Spleen (tissue), 11 donors: ENCODE measurements around the gene FAM83E. TPM values are rescaled to one million over a fixed set of nuclear protein-coding genes. Genes with fewer than 3 reads are reported as not detected.
A peak's percentile ranks its signal among the peaks of the same experiment; 100 is the strongest.

Experiments used
- DNase-seq: peaks from one replicate; pipeline ENCODE4 v3.0.0-alpha.2; 2020
- H3K27ac ChIP-seq, 8 donors: fragments of 200-600 bp; sonication (generic) in 7 of 8; 1 replicate in 4 of 8; 2 replicates in 4 of 8; pipeline versions ENCODE4 v1.5.0 to v1.8.0; 2016 to 2021; ENCODE audit warnings: inconsistent platforms in 4 of 8, mild to moderate bottlenecking in 4 of 8, moderate library complexity in 1 of 8
- H3K27me3 ChIP-seq, 7 donors: fragments of 200-600 bp; sonication (generic) in 6 of 7; replicated peaks in 1 of 7; 1 replicate in 4 of 7; 2 replicates in 3 of 7; pipeline versions ENCODE4 v1.5.0 to v1.8.0; 2016 to 2021; ENCODE audit warnings: inconsistent platforms in 3 of 7, mild to moderate bottlenecking in 1 of 7
- H3K36me3 ChIP-seq, 6 donors: fragments of 200-600 bp; sonication (generic) in 5 of 6; 1 replicate in 4 of 6; 2 replicates in 2 of 6; pipeline versions ENCODE4 v1.5.0 to v1.8.0; 2016 to 2021; ENCODE audit warnings: inconsistent platforms in 2 of 6
- H3K4me1 ChIP-seq, 6 donors: fragments of 200-600 bp; sonication (generic) in 5 of 6; 1 replicate in 3 of 6; 2 replicates in 3 of 6; pipeline versions ENCODE4 v1.5.0 to v1.8.0; 2016 to 2021; ENCODE audit warnings: inconsistent platforms in 3 of 6
- H3K4me3 ChIP-seq, 8 donors: fragments of 200-600 bp; sonication (generic) in 7 of 8; 1 replicate in 4 of 8; 2 replicates in 4 of 8; pipeline versions ENCODE4 v1.5.0 to v1.8.0; 2016 to 2021; ENCODE audit warnings: inconsistent platforms in 4 of 8, mild to moderate bottlenecking in 4 of 8, moderate library complexity in 2 of 8
- H3K9me3 ChIP-seq, 8 donors: fragments of 200-600 bp; sonication (generic) in 7 of 8; 1 replicate in 4 of 8; 2 replicates in 4 of 8; pipeline versions ENCODE4 v1.5.0 to v1.8.0; 2016 to 2021; ENCODE audit warnings: inconsistent platforms in 4 of 8
- CTCF ChIP-seq, 11 experiments: fragments of 200-600 bp in 7 of 11; fragments of 450-650 bp in 4 of 11; sonication (generic) in 4 of 11; IDR thresholded peaks in 8 of 11; conservative IDR thresholded peaks in 3 of 11; 1 replicate in 7 of 11; 2 replicates in 4 of 11; pipeline versions ENCODE4 v1.4.0 to v1.8.0; 2016 to 2021; ENCODE audit warnings: antibody characterized with exemption in 11 of 11, inconsistent platforms in 4 of 11, mild to moderate bottlenecking in 1 of 11
- POLR2A ChIP-seq, 3 donors: fragments of 450-650 bp; IDR thresholded peaks; one replicate each; pipeline ENCODE4 v1.5.1; 2017; ENCODE audit warnings: antibody characterized with exemption in 3 of 3, mild to moderate bottlenecking in 1 of 3
- POLR2AphosphoS5 ChIP-seq, 3 donors: sonication (generic); formaldehyde crosslinking; IDR thresholded peaks; one replicate each; pipeline ENCODE4 v1.5.1; 2017; ENCODE audit warnings: antibody characterized with exemption in 3 of 3
- WGBS, 5 donors: extraction: QIAGEN DNeasy Blood & Tissue Kit in 3 of 5; methylation state at CpG; one replicate each; pipeline versions ENCODE4 v1.1.5 to v1.1.7; 2013 to 2018; 5-methylcytosine and 5-hydroxymethylcytosine counted together
- intact Hi-C: fragments of 100-400 bp; cut with DNase I; formaldehyde crosslinking; loops from one replicate; pipeline ENCODE4 v1.15.0; 2023; ENCODE audit warnings: low total_unique reads
- polyA plus RNA-seq, 3 donors: library from polyadenylated mRNA; stranded (reverse); fragments of 200-250 nt; gene quantifications; one replicate each; pipeline ENCODE4 v1.2.1, GENCODE V29; 2013
- total RNA-seq, 7 donors: library from RNA; depleted of rRNA in 3 of 7; stranded (reverse); fragments of >200 nt in 3 of 7; fragmentation: NEBNext Ultra II Directional in 4 of 7; extraction: Animal tissue kit (Norgen Biotek cat#: 25700) in 4 of 7; gene quantifications; one replicate each; pipeline versions ENCODE4 v1.1.0 to v1.2.1, GENCODE V29; 2016 to 2021
- donor health status: healthy with polysubstance abuse.
- donor health status: DM: no; HTN: no; CAD: no; lungs with moderate emphysema.
- donor health status: DM: no; HTN: no; CAD: no.
- donor health status: Bipolar disorder and iron deficiency.
- donor health status: healthy.
- donor health status: DM: no; HTN: no; CAD: no.
- donor health status: DM: yes; HTN: yes; CAD: no.

FAM83E gene
- total and polyA plus RNA-seq, 10 donors, result 0.04 to 2.0 (median 0.46) TPM; not detected in 5

GRCh38 chr19:48619692-48620585, 5.1 kb upstream of the FAM83E start:
- Histone ChIP-seq H3K27me3 (no peaks in the 10 kb centered on the region), H3K4me3 (peak overlapping the region; percentile 8 to 88 (median 71)), H3K27ac (peak overlapping the region; percentile 59 to 96 (median 91)), H3K4me1 (peaks cover 40 to 92% (median 77%) of the 10 kb centered on the region in 6 donors), H3K9me3 (no peaks in the 10 kb centered on the region), H3K36me3 (peaks cover 8 to 57% (median 29%) of the 10 kb centered on the region in 6 donors)
- 28 to 33% (median 30%) methylated on average over 6 of the region's 6 CpGs for WGBS, 5 donors
- peak; percentile 78 for DNase-seq
- TF ChIP-seq POLR2AphosphoS5 (IDR thresholded peaks at IDR 0.05) (no peak), CTCF (IDR thresholded peaks at IDR 0.05 in 8 of 11, conservative IDR thresholded peaks at IDR 0.05 in 3 of 11) (peak in 1 of 11 experiments; percentile 12), POLR2A (IDR thresholded peaks at IDR 0.05) (no peak)
- intact Hi-C loops, result no loop called here

GRCh38 chr19:48618916-48619691, 4.2 kb upstream of the FAM83E start, which contains the start of the genes RPL18 and SPHK2:
TSS of gene RPL18 (minus strand) at chr19:48619178. CDS start at chr19:48619143, 35 bp downstream.
TSS of gene SPHK2 (plus strand) at chr19:48619506. CDS start at chr19:48620515, 1,009 bp downstream.
- Histone ChIP-seq H3K9me3 (no peaks in the 10 kb centered on the region), H3K4me1 (peaks cover 40 to 89% (median 70%) of the 10 kb centered on the region in 6 donors), H3K4me3 (peak within 1 kb of the TSS; percentile 57 to 93 (median 78)), H3K36me3 (peaks cover 8 to 66% (median 34%) of the 10 kb centered on the region in 6 donors), H3K27ac (peak within 1 kb of the TSS; percentile 59 to 96 (median 91)), H3K27me3 (no peaks in the 10 kb centered on the region)
- 0% methylated on average over 23 to 69 of the region's 69 CpGs for WGBS, 5 donors
- intact Hi-C loops, result no loop called here
- peak; percentile 98 to 99 (median 99) for TF ChIP-seq POLR2AphosphoS5 (IDR thresholded peaks at IDR 0.05)
- peak; percentile 38 to 85 (median 83) for TF ChIP-seq POLR2A (IDR thresholded peaks at IDR 0.05)
- TF ChIP-seq CTCF (IDR thresholded peaks at IDR 0.05 in 8 of 11, conservative IDR thresholded peaks at IDR 0.05 in 3 of 11), result peak in 5 of 11 experiments; percentile 4 to 43 (median 27)
- DNase-seq, result peak; percentile 100

- Histone ChIP-seq H3K27ac (peak overlapping the region; percentile 59 to 96 (median 91)), H3K27me3 (no peaks in the 10 kb centered on the region), H3K4me3 (peak overlapping the region; percentile 57 to 93 (median 78)), H3K9me3 (no peaks in the 10 kb centered on the region), H3K36me3 (peaks cover 8 to 68% (median 34%) of the 10 kb centered on the region in 6 donors), H3K4me1 (peaks cover 34 to 82% (median 63%) of the 10 kb centered on the region in 6 donors)
- no peak for TF ChIP-seq POLR2AphosphoS5 (IDR thresholded peaks at IDR 0.05)
- no peak for TF ChIP-seq POLR2A (IDR thresholded peaks at IDR 0.05)
- no peak for TF ChIP-seq CTCF (IDR thresholded peaks at IDR 0.05 in 8 of 11, conservative IDR thresholded peaks at IDR 0.05 in 3 of 11)
- WGBS, 5 donors, result 0 to 2% (median 1%) methylated on average over 18 of the region's 18 CpGs
- peak; percentile 80 for DNase-seq
- intact Hi-C loops, result no loop called here
Observed at GRCh38 chr19:48618278-48618915, 3.5 kb upstream of the FAM83E start.
